Ishikawa (cell line): ENCODE data around the gene CUTA.
A peak's percentile ranks its signal among the peaks of the same experiment; 100 is the strongest.

Experiments
- CEBPB ChIP-seq: IDR thresholded peaks from 2 replicates; pipeline ENCODE4 v1.6.1; 2012
- CREB1 ChIP-seq: IDR thresholded peaks from 2 replicates; pipeline ENCODE4 v1.6.1; 2012; ENCODE audit warnings: low read depth
- EGR1 ChIP-seq: IDR thresholded peaks from 2 replicates; pipeline ENCODE4 v1.6.1; 2012
- EP300 ChIP-seq: IDR thresholded peaks from 2 replicates; pipeline ENCODE4 v1.6.1; 2012; ENCODE audit warnings: borderline replicate concordance
- FOXM1 ChIP-seq: IDR thresholded peaks from 2 replicates; pipeline ENCODE4 v1.6.1; 2012; ENCODE audit warnings: low read depth, borderline replicate concordance
- MAX ChIP-seq: IDR thresholded peaks from 2 replicates; pipeline ENCODE4 v1.6.1; 2012
- NFIC ChIP-seq: IDR thresholded peaks from 2 replicates; pipeline ENCODE4 v1.6.1; 2012
- RAD21 ChIP-seq: IDR thresholded peaks from 2 replicates; pipeline ENCODE4 v1.6.1; 2012; ENCODE audit warnings: low read depth
- REST ChIP-seq: IDR thresholded peaks from 2 replicates; pipeline ENCODE4 v1.6.1; 2012; ENCODE audit warnings: low read depth, mild to moderate bottlenecking
- TAF1 ChIP-seq: IDR thresholded peaks from 2 replicates; pipeline ENCODE4 v1.6.1; 2012; ENCODE audit warnings: low read depth, mild to moderate bottlenecking
- TCF12 ChIP-seq: IDR thresholded peaks from 2 replicates; pipeline ENCODE4 v1.6.1; 2012; ENCODE audit warnings: low read depth
- TEAD4 ChIP-seq: IDR thresholded peaks from 2 replicates; pipeline ENCODE4 v1.6.1; 2012
- USF1 ChIP-seq: IDR thresholded peaks from 2 replicates; pipeline ENCODE4 v1.6.1; 2012
- YY1 ChIP-seq: IDR thresholded peaks from 2 replicates; pipeline ENCODE4 v1.6.1; 2012; ENCODE audit warnings: low read depth
- ZBTB7A ChIP-seq: IDR thresholded peaks from 2 replicates; pipeline ENCODE4 v1.6.1; 2012; ENCODE audit warnings: low read depth

The CUTA gene

GRCh38 chr6:33423777-33424176 is 5.9 kb upstream of the CUTA start:
- TF ChIP-seq TAF1, result no peak
- no peak for TF ChIP-seq TCF12

GRCh38 chr6:33421344-33421643 is 3.4 kb upstream of the CUTA start:
- TF ChIP-seq EGR1, result no peak
- TF ChIP-seq CREB1, result no peak

- no peak for TF ChIP-seq RAD21
- TF ChIP-seq YY1, result no peak
- TF ChIP-seq ZBTB7A, result no peak
- no peak for TF ChIP-seq TAF1
- TF ChIP-seq USF1, result no peak
- no peak for TF ChIP-seq MAX
- no peak for TF ChIP-seq NFIC
These were observed 2.8 kb upstream of the CUTA start for GRCh38 chr6:33420491-33421343.

GRCh38 chr6:33419580-33420490 is 1.9 kb upstream of the CUTA start, which contains the start of gene SYNGAP1:
Gene SYNGAP1 (plus strand): TSS chr6:33420065. CDS start chr6:33420265, 200 bp downstream.
- 0 out of 2 replicates have a peak, but pooled peaks have one; percentile 38 for TF ChIP-seq ZBTB7A
- no peak for TF ChIP-seq TAF1
- no peak for TF ChIP-seq CEBPB
- TF ChIP-seq REST, result no peak
- no peak for TF ChIP-seq MAX
- TF ChIP-seq NFIC, result no peak
- TF ChIP-seq RAD21, result no peak
- no peak for TF ChIP-seq CREB1
- no peak for TF ChIP-seq FOXM1

GRCh38 chr6:33418690-33419291 is 884 bp upstream of the CUTA start:
- TF ChIP-seq YY1 (no peak), ZBTB7A (no peak), NFIC (no peak), FOXM1 (no peak), RAD21 (no peak), USF1 (no peak), TAF1 (no peak), TCF12 (no peak), CREB1 (no peak), REST (no peak), TEAD4 (no peak), CEBPB (no peak), MAX (no peak), EP300 (no peak), EGR1 (no peak)
